HG02973 (cell line): ENCODE measurements around the gene SIGLEC1.

ENCODE experiments used
- ATAC-seq: cut with Tn5 transposase; IDR thresholded peaks from one replicate; pipeline ENCODE4 v1.9.1; 2021; ENCODE audit warnings: moderate library complexity; ENCODE audit not compliant: unreplicated experiment

Gene SIGLEC1

DNA sequence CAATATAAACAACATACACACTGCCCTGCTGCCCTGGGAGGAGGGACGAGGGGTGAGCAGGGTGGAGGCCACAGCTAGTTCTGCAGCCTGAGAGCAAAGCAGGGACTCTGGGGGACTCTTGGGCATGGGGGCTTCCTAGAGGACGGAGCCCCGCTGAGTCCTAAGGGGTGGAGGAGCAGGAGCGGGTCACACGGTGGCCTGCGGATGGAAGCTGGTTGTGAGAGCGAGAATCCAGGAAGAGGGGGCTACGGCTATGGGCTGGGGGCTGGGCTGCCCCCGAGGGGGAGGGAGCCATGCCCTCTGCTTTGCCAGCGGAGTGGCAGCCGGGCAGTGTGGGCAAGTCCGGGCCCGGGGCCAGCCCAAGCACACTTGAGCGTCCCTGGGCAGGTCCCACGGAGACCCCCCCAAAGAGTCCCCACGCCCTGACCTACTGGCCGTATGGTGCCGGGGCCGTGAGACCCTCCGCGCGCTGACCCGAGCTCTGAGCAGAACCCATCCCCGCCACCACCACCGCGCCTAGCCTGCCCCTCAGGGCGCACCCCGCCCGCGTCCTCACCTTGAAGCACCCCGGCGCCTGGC, 31.0 kb downstream of the SIGLEC1 start:
- ATAC-seq: no peak

- ATAC-seq: no peak
Observed at GRCh38 chr20:3680701-3681351, 31.6 kb downstream of the SIGLEC1 start.

- no peak for ATAC-seq
Observed at GRCh38 chr20:3679749-3680700, 32.4 kb downstream of the SIGLEC1 start.

GRCh38 chr20:3678856-3679720, 33.3 kb downstream of the SIGLEC1 start:
- no peak for ATAC-seq

GRCh38 chr20:3678198-3678597, 34.2 kb downstream of the SIGLEC1 start:
- ATAC-seq: no peak

DNA sequence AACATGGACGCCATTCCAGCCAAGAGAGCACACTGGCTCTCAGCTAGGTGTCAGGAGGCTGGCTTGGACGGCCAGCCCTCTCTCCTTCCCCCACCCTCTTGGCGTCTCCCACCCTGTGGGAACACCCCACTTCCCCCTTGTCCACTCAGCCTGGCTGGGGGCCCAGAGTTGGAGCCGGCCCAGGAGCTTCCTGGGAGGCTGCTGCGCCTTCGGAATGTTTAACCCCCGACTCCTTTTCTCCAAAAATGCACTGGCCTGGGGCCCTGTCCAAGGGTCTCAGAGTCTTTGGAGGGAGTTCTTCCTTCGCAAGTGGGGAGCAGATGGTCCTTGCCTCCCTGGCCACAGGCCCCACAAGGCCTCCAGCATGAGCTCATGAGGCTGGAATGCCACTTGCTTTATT, 34.7 kb downstream of the SIGLEC1 start:
- no peak for ATAC-seq

DNA sequence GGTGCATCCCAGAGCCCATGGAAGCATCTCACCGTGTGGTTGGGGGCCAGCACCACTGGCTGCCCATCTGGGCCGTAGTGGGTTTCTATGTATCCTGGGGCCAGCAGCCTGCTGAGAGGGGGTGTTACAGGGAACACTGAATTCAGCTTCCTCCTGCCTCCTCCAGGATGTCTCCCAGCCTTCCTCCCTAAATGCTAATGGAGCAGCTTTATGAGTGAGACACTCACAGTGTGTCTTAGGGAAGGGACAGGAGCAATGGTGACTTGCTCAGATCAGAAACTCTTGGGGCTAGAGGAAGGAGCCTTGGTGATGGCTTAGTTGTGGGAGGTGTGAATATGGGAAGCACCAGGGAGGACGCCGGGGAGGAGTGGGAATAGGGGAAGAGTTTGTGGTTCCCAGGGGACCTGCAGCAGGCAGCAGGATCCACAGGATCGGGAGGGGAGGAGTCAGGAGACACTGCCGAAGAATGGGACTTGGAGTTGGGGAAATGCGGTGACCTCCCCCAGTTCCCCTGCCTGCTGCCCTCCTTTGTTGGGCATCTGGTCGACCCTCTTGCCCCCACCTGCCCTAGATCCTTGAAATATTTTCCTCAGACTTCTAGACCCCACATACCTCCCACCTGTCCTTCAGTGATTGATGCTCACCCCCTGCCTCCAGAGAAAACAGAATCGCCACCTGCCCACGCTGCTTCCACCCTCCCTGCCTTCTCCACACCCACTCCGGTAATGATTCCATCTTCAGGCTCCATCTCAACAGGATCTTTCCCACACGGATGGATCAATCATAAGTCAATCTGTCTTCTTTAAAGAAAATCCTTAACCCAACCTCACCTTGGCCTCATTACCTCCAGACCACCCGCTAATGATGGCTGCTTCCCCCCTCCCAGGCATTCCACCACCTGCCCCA, 37.2 kb downstream of the SIGLEC1 start:
- no peak for ATAC-seq

GRCh38 chr20:3674447-3674846, 38.0 kb downstream of the SIGLEC1 start:
- ATAC-seq: no peak

DNA sequence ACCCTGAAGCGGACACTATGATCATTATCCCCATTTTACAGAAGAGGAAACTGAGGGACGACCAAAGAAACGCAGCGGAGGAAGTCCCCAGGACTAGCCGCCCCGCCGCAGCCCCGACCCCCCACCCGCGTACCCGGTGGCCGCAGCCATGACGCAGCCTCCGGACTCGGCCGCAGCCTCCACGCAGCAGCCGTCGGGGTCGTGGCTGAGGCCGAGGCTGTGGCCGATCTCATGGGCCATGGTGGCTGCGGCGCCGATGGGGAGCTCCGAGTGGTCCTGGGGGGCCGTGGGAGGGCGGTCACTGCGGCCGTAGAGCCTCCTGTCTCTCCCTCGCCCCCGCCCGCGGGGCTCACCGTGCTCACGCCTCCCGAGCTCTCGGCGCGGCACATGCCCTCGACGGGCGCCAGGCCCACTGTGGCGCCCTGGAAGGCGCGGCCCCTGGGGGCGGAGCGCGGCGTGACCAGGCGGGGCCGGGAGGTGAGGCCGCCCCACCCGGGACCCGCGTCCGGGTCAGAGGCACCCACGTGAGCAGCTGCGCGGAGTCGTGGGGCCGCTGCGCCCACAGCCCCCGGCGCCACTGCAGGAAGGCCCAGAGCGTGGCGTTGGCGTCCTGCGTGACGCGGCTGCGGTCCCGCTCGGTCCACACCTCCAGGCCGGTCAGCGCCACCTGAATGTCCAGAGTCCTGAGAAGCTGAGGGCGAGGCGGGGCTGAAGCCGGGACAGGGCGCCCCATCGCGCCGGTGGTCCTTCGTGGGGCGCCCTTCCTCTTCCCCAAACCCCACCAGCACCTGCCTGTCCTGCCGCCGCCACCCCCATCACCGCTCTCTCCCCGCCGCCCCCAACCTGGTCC, 39.0 kb downstream of the SIGLEC1 start:
- no peak for ATAC-seq

DNA sequence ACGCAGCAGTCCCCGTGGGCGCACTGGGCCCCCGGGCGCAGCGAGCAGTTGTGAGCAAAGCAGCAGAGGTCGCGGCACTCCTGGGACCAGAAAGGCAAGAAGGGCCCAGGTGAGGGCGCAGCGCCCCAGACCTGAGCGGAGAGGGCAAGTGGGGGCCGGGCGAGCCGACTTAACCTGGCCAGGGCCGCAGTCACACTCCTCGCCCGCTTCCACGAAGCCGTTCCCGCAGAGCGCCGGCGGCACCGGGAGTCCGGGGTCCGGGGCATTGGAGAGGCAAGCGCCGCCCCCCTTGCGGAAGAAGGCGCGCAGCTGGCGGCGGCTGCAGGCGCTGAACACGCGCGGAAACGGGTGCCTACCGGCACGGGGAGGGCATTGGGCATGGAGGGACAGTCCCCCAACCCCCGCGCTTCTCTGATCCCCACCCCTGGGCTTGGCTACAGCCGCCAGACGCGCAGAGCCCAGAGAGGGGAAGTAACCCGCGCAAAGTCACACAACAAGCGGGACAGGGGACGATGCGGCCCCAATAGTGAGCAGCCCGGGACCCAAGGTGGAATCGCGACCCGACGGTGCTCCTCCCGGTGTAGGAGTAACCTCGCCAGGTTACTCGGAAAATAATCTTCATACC, 39.7 kb downstream of the SIGLEC1 start:
- no peak for ATAC-seq

DNA sequence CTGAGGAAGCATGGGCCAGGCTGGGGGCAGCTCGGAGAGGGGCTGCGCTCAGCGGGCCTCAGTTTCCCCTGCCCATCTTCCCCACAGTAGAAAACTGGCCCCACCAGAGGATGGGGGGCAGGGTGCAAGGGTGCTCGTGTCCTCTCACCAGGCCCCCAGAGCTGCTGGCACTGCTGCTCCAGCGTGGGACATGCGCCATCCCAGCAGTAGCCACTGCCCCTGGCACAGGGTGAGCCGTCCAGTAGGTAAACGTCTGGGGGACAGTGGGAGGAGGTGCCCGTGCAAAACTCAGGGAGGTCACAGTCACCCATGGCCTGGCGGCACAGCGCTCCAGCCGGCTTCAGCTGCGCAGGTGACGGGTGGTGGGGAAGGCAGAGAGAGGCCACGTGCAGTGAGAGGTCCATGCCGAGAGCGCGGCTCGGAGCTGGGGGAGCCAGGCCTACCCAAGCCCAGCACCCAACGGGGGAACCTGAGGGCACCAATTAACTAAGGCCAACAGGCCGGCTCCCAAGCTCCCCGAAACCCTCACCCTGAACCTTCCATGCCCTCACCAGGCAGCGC, 40.3 kb downstream of the SIGLEC1 start:
- ATAC-seq: no peak

- ATAC-seq: no peak
Observed at GRCh38 chr20:3670945-3671344, 41.5 kb downstream of the SIGLEC1 start.

GRCh38 chr20:3670511-3670910, 41.9 kb downstream of the SIGLEC1 start:
- no peak for ATAC-seq

GRCh38 chr20:3669710-3670367, 42.6 kb downstream of the SIGLEC1 start:
- ATAC-seq: no peak

- ATAC-seq: no peak
Observed at GRCh38 chr20:3667434-3668037, 44.9 kb downstream of the SIGLEC1 start.

DNA sequence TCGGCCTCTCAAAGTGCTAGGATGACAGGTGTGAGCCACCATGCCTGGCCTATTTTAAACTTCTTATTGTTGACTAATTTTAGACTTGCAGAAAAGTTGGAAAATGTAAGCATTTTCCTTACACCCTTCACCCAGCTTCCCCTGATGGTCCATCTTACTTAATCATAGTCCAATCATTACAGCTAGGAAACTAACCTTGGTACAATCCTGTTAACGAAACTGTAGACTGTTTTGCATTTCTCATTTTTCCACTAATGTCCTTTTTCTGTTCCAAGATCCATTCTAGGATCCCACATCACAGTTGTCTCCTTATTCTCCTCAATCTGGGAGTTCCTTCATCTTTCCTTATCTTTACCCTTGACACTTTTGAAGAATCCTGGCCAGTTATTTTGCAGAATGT, 48.5 kb downstream of the SIGLEC1 start:
- ATAC-seq: no peak

GRCh38 chr20:3663031-3663701, 49.2 kb downstream of the SIGLEC1 start, which contains the start of gene GFRA4:
TSS of gene GFRA4 (minus strand) at chr20:3663399. CDS start at chr20:3663399, 0 bp downstream.
- ATAC-seq: no peak
